GM19351 (cell line): ENCODE data around the gene TRAF3IP3.

Experiments used
- ATAC-seq: cut with Tn5 transposase; IDR thresholded peaks from one replicate; pipeline ENCODE4 v1.9.1; 2021; ENCODE audit warnings: mild to moderate bottlenecking, moderate library complexity; ENCODE audit not compliant: unreplicated experiment

TRAF3IP3 gene

GRCh38 chr1:209737118-209737505 lies 18.7 kb upstream of the TRAF3IP3 start:
- no peak for ATAC-seq

- no peak for ATAC-seq
Measured at GRCh38 chr1:209738270-209738669, 17.6 kb upstream of the TRAF3IP3 start.

GRCh38 chr1:209741193-209741592 lies 14.7 kb upstream of the TRAF3IP3 start:
- ATAC-seq = no peak

- ATAC-seq = no peak
Measured at GRCh38 chr1:209741889-209742288, 14.0 kb upstream of the TRAF3IP3 start.

- no peak for ATAC-seq
Measured at GRCh38 chr1:209742409-209743144, 13.3 kb upstream of the TRAF3IP3 start.

- no peak for ATAC-seq
Measured at GRCh38 chr1:209743145-209743482, 12.7 kb upstream of the TRAF3IP3 start.

- no peak for ATAC-seq
Measured at GRCh38 chr1:209746451-209747165, 9.2 kb upstream of the TRAF3IP3 start.

- ATAC-seq = peak; percentile 72
Measured at GRCh38 chr1:209747580-209748262, 8.1 kb upstream of the TRAF3IP3 start.

GRCh38 chr1:209748620-209749019 lies 7.2 kb upstream of the TRAF3IP3 start:
- ATAC-seq = no peak

- ATAC-seq = no peak
Measured at GRCh38 chr1:209749205-209749604, 6.6 kb upstream of the TRAF3IP3 start.

GRCh38 chr1:209749670-209750323 lies 6.1 kb upstream of the TRAF3IP3 start:
- no peak for ATAC-seq

GRCh38 chr1:209751627-209752231 lies 4.1 kb upstream of the TRAF3IP3 start:
- peak; percentile 47 for ATAC-seq

GRCh38 chr1:209752890-209753289 lies 3.0 kb upstream of the TRAF3IP3 start:
- no peak for ATAC-seq

- ATAC-seq = no peak
Measured at GRCh38 chr1:209755256-209755655, 597 bp upstream of the TRAF3IP3 start.

GRCh38 chr1:209756615-209757445 lies 977 bp downstream of the TRAF3IP3 start:
- peak; percentile 28 for ATAC-seq

- no peak for ATAC-seq
Measured at GRCh38 chr1:209758400-209758799, 2.5 kb downstream of the TRAF3IP3 start.

GRCh38 chr1:209759829-209760359 lies 4.0 kb downstream of the TRAF3IP3 start:
- ATAC-seq = no peak

- no peak for ATAC-seq
Measured at GRCh38 chr1:209761011-209761635, 5.3 kb downstream of the TRAF3IP3 start.

- ATAC-seq = no peak
Measured at GRCh38 chr1:209766051-209766450, 10.2 kb downstream of the TRAF3IP3 start.
